Left ventricle myocardium superior (tissue), 1 donor: ENCODE data around the gene EIF3B. TPM values are rescaled to one million over a fixed set of nuclear protein-coding genes. Genes with fewer than 3 reads are reported as not detected.
A peak's percentile ranks its signal among the peaks of the same experiment; 100 is the strongest.
"Not testable (repeated sequence)": the region's sequence is repeated elsewhere in the genome, so short reads cannot be mapped to it uniquely, and the experiment has no call there.

Experiments
- ATAC-seq: fragments of 200-7000 bp; cut with Tn5 transposase; one replicate; pipeline ENCODE4 v1.9.1; 2020; ENCODE audit warnings: mild to moderate bottlenecking, moderate library complexity
- DNase-seq: peaks from one replicate; pipeline ENCODE4 v3.0.0-alpha.2; 2020
- intact Hi-C: fragments of 100-400 bp; cut with micrococcal nuclease; formaldehyde crosslinking; loops from one replicate; pipeline ENCODE4 v1.11.0; 2022
- total RNA-seq: library from RNA; stranded (reverse); fragmentation: NEBNext Ultra II Directional; extraction: Animal tissue kit (Norgen Biotek cat#: 25700); gene quantifications from one replicate; pipeline ENCODE4 v1.2.1, GENCODE V29; 2021
- donor health status: DM: no; HTN: yes; CAD: no; lungs with severe emphysema.

Gene EIF3B
- total RNA-seq, 1 donor from 2014 or later = 79.0 TPM

DNA sequence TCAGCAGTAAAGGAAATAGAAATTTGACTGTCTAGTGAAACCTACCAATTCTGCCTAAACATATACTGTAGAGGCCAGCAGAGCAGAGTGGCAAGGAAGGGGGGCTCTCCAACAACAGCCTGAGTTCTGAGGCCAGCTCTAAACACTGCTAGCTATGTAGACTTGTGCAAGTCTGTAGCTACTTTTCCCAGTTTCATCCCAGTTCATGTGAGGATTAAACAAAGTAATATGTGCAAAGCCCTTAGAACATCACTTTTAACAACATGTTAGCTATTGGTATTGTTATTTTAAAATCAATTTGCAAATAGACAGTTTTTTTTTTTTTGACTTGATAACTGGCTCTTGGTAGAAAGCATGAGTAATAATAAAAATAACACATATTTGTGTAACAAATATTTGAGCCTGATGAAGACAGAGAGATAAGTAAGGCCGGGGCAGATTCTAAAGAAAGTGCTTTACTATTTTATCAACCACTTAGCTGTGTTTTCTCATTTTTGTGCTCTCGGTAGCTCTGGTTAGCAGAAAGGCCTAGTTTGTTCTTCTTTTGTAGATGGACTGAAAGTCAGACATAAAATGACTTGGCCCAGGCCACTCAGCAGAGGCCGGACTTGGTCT, 58.1 kb downstream of the EIF3B start:
- DNase-seq (no peak), ATAC-seq (no peak)
- intact Hi-C loops = no loop called here

DNA sequence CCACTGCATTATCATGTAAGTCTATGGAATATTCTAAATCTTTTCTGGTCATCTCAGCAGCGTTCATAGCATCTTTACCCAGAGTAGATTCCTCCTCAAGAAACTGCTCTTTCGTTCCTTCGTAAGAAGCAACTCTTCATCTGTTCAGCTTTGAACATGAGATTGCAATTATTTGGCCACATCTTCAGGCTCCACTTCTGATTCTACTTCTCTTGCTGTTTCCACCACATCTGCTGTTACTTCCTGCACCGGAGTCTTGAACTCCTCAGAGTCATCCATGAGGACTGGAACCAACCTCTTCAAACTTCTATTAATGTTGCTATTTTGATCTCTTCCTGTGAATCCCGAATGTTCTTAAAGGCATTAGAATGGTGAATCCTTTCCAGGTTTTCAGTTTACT, 61.4 kb downstream of the EIF3B start:
- ATAC-seq (no peak), DNase-seq (no peak)
- intact Hi-C loops = no loop called here

DNA sequence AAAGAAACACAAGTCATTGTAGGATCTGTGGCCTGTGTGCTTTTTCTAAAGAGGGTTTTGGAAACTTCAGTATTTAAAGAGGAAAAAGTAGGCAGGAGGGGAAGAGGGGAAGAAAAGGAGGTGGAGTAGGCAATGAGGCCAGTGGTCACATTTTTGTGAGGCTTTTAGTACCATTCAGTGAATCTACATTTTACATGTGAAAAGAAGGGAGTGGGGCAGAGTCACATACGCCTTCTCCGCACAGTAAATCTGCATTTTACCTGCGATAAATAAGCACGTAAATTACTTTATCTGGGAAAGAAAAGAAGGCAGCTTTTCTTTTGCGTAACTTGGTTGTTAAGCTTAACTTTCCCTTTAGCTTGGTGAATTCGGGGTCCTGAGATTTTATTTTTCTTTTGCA, 62.0 kb downstream of the EIF3B start:
- ATAC-seq = no peak
- intact Hi-C loops = no loop called here

GRCh38 chr7:2417178-2417577, 62.6 kb downstream of the EIF3B start:
- intact Hi-C loops, ATAC-seq, DNase-seq: not testable (repeated sequence)

More for the DNA sequence above, 62.0 kb downstream of the EIF3B start:
- DNase-seq = no peak

GRCh38 chr7:2417981-2418481, 63.4 kb downstream of the EIF3B start:
- ATAC-seq (peak; percentile 60), DNase-seq (peak; percentile 51)
- intact Hi-C loops = no loop called here

- no peak for DNase-seq
- no peak for ATAC-seq
- intact Hi-C loops = no loop called here
Observed at GRCh38 chr7:2420216-2420933, 65.7 kb downstream of the EIF3B start.

GRCh38 chr7:2421943-2422310, 67.3 kb downstream of the EIF3B start:
- intact Hi-C loops = no loop called here

DNA sequence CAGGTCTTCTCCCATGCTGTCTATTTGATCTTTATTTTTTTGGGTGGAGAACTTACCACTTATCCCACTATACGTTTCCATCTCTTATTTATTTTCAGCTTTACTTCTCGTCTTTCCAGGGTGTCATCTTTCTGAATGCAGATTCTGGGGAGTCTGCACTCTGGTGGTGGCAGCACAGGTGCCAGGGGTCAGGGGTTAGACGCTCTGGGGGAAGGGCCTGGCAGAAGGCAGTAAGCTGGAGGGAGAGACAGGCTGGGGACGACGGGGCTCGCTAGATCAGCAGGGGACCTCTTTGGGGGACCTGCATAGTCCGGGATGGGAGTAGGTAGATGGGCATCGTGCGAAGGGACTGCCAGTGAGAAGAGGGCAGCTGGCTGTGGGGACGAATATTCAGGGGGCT, 71.1 kb downstream of the EIF3B start:
- no peak for ATAC-seq
- no peak for DNase-seq
- intact Hi-C loops = no loop called here

More at GRCh38 chr7:2421943-2422310, 67.3 kb downstream of the EIF3B start:
- DNase-seq (no peak), ATAC-seq (no peak)

Other genes starting within 250 kb of the EIF3B start
- 19.1 TPM for gene MAD1L1, start 121.9 kb upstream of the EIF3B start, total RNA-seq
- gene MRM2, start 112.6 kb upstream of the EIF3B start, total RNA-seq = 23.5 TPM
- gene NUDT1, start 112.6 kb upstream of the EIF3B start, total RNA-seq = 13.2 TPM
- 16.7 TPM for gene SNX8, start 40.4 kb upstream of the EIF3B start, total RNA-seq
- 15.1 TPM for gene CHST12, start 48.8 kb downstream of the EIF3B start, total RNA-seq
- not detected for gene GRIFIN, start 121.6 kb downstream of the EIF3B start, total RNA-seq
- gene LFNG, start 164.9 kb downstream of the EIF3B start, total RNA-seq = 6.4 TPM
- 16.5 TPM for gene BRAT1, start 200.7 kb downstream of the EIF3B start, total RNA-seq
- 11.9 TPM for gene IQCE, start 204.2 kb downstream of the EIF3B start, total RNA-seq